Neural cell (in vitro differentiated cells): Measurements from ENCODE around the gene INSRR. TPM values are rescaled to one million over a fixed set of nuclear protein-coding genes. Genes with fewer than 3 reads are reported as not detected.

Source experiments
- H2AFZ ChIP-seq: fragments of 200-600, 300-800 bp; sonication (generic), shearing (Covaris generic); 2 replicates; pipeline ENCODE4 v1.6.0; 2014; ENCODE audit warnings: low read depth, mild to moderate bottlenecking, antibody characterized with exemption, low read length, moderate library complexity
- H3F3A ChIP-seq: fragments of 200-600 bp; shearing (Covaris generic); 2 replicates; pipeline ENCODE4 v1.6.1; 2016; ENCODE audit warnings: mild to moderate bottlenecking, moderate library complexity, mixed read lengths, antibody characterized with exemption, low read length; ENCODE audit not compliant: insufficient read depth, poor library complexity, severe bottlenecking
- H3K27ac ChIP-seq: fragments of 200-600, 300-800 bp; sonication (generic), shearing (Covaris generic); 2 replicates; pipeline ENCODE4 v1.5.1; 2014; ENCODE audit warnings: mild to moderate bottlenecking, low read length, moderate library complexity
- H3K27me3 ChIP-seq: fragments of 300-800, 200-600 bp; sonication (generic), shearing (Covaris generic); 2 replicates; pipeline ENCODE4 v1.6.0; 2014; ENCODE audit warnings: mild to moderate bottlenecking, low read depth, low read length, moderate library complexity; ENCODE audit not compliant: insufficient read depth
- H3K36me3 ChIP-seq: fragments of 300-800, 200-600 bp; sonication (generic), shearing (Covaris generic); 2 replicates; pipeline ENCODE4 v1.5.1; 2014; ENCODE audit warnings: mild to moderate bottlenecking, antibody characterized with exemption, low read length, moderate library complexity; ENCODE audit not compliant: insufficient read depth
- H3K4me2 ChIP-seq: fragments of 300-800, 200-600 bp; sonication (generic), shearing (Covaris generic); 2 replicates; pipeline ENCODE4 v1.6.0; 2014; ENCODE audit warnings: mild to moderate bottlenecking, low read length
- H3K4me3 ChIP-seq: fragments of 300-800, 200-600 bp; sonication (generic), shearing (Covaris generic); 2 replicates; pipeline ENCODE4 v1.5.1; 2014; ENCODE audit warnings: mild to moderate bottlenecking, low read length, moderate library complexity
- H3K79me2 ChIP-seq: fragments of 200-600 bp; shearing (Covaris generic); replicated peaks from 2 replicates; pipeline ENCODE4 v1.6.0; 2014; ENCODE audit warnings: mild to moderate bottlenecking, low read length, moderate library complexity; ENCODE audit not compliant: insufficient read depth
- H3K9ac ChIP-seq: fragments of 300-800, 200-600 bp; sonication (generic), shearing (Covaris generic); 2 replicates; pipeline ENCODE4 v1.6.1; 2016; ENCODE audit warnings: mild to moderate bottlenecking, low read length, mixed read lengths
- H3K9me2 ChIP-seq: fragments of 200-600 bp; shearing (Covaris generic); 2 replicates; pipeline ENCODE4 v1.6.1; 2016; ENCODE audit warnings: mild to moderate bottlenecking, low read length, mixed read lengths; ENCODE audit not compliant: insufficient read depth
- H3K9me3 ChIP-seq: fragments of 200-600, 300-800 bp; sonication (generic), shearing (Covaris generic); 2 replicates; pipeline ENCODE4 v1.6.1; 2016; ENCODE audit warnings: mild to moderate bottlenecking, mixed run types, low read length, moderate library complexity, mixed read lengths
- H4K20me1 ChIP-seq: fragments of 200-600 bp; shearing (Covaris generic); 2 replicates; pipeline ENCODE4 v1.6.1; 2016; ENCODE audit warnings: mild to moderate bottlenecking, mixed run types; ENCODE audit not compliant: insufficient read depth
- CTCF ChIP-seq: fragments of 450-650 bp; IDR thresholded peaks from 2 replicates; pipeline ENCODE4 v1.5.1; 2014; ENCODE audit warnings: antibody characterized with exemption, mild to moderate bottlenecking, moderate library complexity; ENCODE audit not compliant: poor library complexity, severe bottlenecking
- EP300 ChIP-seq: fragments of 450-650 bp; conservative IDR thresholded peaks from 2 replicates; pipeline ENCODE4 v1.6.1; 2014; ENCODE audit warnings: antibody characterized with exemption, mild to moderate bottlenecking, moderate library complexity; ENCODE audit not compliant: poor library complexity, severe bottlenecking
- EZH2 ChIP-seq: fragments of 200-600, 300-800 bp; shearing (Covaris generic), sonication (generic); IDR thresholded peaks from 2 replicates; pipeline ENCODE4 v1.6.1; 2014; ENCODE audit warnings: antibody characterized with exemption, low read length, borderline replicate concordance, mild to moderate bottlenecking; ENCODE audit not compliant: insufficient read depth, poor library complexity, severe bottlenecking
- MXI1 ChIP-seq: fragments of 450-650 bp; conservative IDR thresholded peaks from 2 replicates; pipeline ENCODE4 v1.6.1; 2014; ENCODE audit warnings: antibody characterized with exemption, mild to moderate bottlenecking; ENCODE audit not compliant: poor library complexity, severe bottlenecking
- POLR2AphosphoS5 ChIP-seq: IDR thresholded peaks from 2 replicates; pipeline ENCODE4 v1.6.1; 2012
- RAD21 ChIP-seq: fragments of 450-650 bp; conservative IDR thresholded peaks from 2 replicates; pipeline ENCODE4 v1.6.1; 2014; ENCODE audit warnings: antibody characterized with exemption, mild to moderate bottlenecking, moderate library complexity
- REST ChIP-seq: IDR thresholded peaks from 2 replicates; pipeline ENCODE4 v1.6.1; 2012; ENCODE audit warnings: borderline replicate concordance
- SMC3 ChIP-seq: fragments of 450-650 bp; conservative IDR thresholded peaks from 2 replicates; pipeline ENCODE4 v1.6.1; 2014; ENCODE audit warnings: antibody characterized with exemption, mild to moderate bottlenecking, moderate library complexity; ENCODE audit not compliant: poor library complexity
- TAF1 ChIP-seq: IDR thresholded peaks from 2 replicates; pipeline ENCODE4 v1.6.1; 2012; ENCODE audit warnings: low read depth
- polyA plus RNA-seq: library from polyadenylated mRNA; depleted of rRNA; stranded (reverse); fragments of >200 nt; gene quantifications from 2 replicates; pipeline ENCODE4 v1.2.3, GENCODE V29; 2014

The INSRR gene
- polyA plus RNA-seq, 1 donor from 2014 or later = 3.0 TPM

- no peaks in the 10 kb centered on the region for H3K79me2 ChIP-seq
- no peak overlapping the region for H3K4me2 ChIP-seq
- H3K36me3 ChIP-seq = no peaks in the 10 kb centered on the region
- H3K27ac ChIP-seq = no peak overlapping the region
- no peaks in the 10 kb centered on the region for H3F3A ChIP-seq
- TF ChIP-seq REST (no peak), POLR2AphosphoS5 (no peak), EP300 (no peak), TAF1 (no peak), SMC3 (no peak), CTCF (no peak), MXI1 (no peak), RAD21 (no peak), EZH2 (no peak)
- H3K9me3 ChIP-seq = no peaks in the 10 kb centered on the region
- H3K4me3 ChIP-seq = no peak overlapping the region
- no peaks in the 10 kb centered on the region for H3K9me2 ChIP-seq
- peaks cover 2% of the 10 kb centered on the region for H3K27me3 ChIP-seq
- H2AFZ ChIP-seq = no peak overlapping the region
- H3K9ac ChIP-seq = no peak overlapping the region
- no peaks in the 10 kb centered on the region for H4K20me1 ChIP-seq
Measured at GRCh38 chr1:156808186-156809030, 50.5 kb downstream of the INSRR start.

GRCh38 chr1:156807627-156808026, 51.3 kb downstream of the INSRR start:
- Histone ChIP-seq H3K9me2 (no peaks in the 10 kb centered on the region), H3K9me3 (no peaks in the 10 kb centered on the region), H2AFZ (no peak overlapping the region), H4K20me1 (no peaks in the 10 kb centered on the region), H3K36me3 (no peaks in the 10 kb centered on the region), H3K4me2 (no peak overlapping the region), H3K27ac (no peak overlapping the region), H3K27me3 (no peaks in the 10 kb centered on the region), H3K4me3 (no peak overlapping the region), H3K79me2 (no peaks in the 10 kb centered on the region), H3F3A (no peaks in the 10 kb centered on the region), H3K9ac (no peak overlapping the region)
- no peak for TF ChIP-seq POLR2AphosphoS5
- no peak for TF ChIP-seq REST
- TF ChIP-seq RAD21 = no peak
- TF ChIP-seq CTCF = no peak
- no peak for TF ChIP-seq MXI1
- TF ChIP-seq EP300 = no peak
- no peak for TF ChIP-seq TAF1
- TF ChIP-seq SMC3 = no peak
- TF ChIP-seq EZH2 = no peak
